GM21367 (cell line): Measurements from ENCODE around the gene TMEM179.
"Not testable (repeated sequence)": the region's sequence is repeated elsewhere in the genome, so short reads cannot be mapped to it uniquely, and the experiment has no call there.

ENCODE experiments used
- ATAC-seq: cut with Tn5 transposase; IDR thresholded peaks from one replicate; pipeline ENCODE4 v1.9.1; 2021; ENCODE audit not compliant: unreplicated experiment

Gene TMEM179

GRCh38 chr14:104604458-104605449 lies at the start of gene TMEM179:
TSS of gene TMEM179 (minus strand) at chr14:104604772. CDS start at chr14:104604741, 31 bp downstream.
- no peak for ATAC-seq

- no peak for ATAC-seq
These were observed 49.5 kb upstream of the TMEM179 start for GRCh38 chr14:104654119-104654518.

GRCh38 chr14:104653130-104653920 lies 48.8 kb upstream of the TMEM179 start:
- not testable (repeated sequence) for ATAC-seq

DNA sequence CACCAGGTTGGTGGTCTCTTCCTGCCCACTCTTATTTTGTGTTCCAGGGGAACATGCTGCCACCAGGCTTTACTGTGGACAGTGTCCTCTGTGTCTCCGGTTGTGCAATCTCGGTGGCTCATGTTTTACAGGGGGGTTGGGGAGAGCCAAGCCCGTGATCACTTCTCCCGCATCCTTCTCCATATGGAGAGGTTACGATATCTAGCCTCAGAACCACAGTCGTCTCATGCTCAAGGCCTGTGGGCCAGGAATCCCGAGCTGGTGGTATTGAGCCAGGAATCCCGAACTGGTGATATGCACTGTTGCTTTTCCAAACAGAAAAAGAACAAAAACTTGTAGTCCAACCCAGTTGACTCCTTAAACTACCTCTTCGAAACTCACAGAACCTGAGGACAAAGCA lies 47.8 kb upstream of the TMEM179 start:
- ATAC-seq = no peak

GRCh38 chr14:104651876-104652260 lies 47.3 kb upstream of the TMEM179 start:
- no peak for ATAC-seq

DNA sequence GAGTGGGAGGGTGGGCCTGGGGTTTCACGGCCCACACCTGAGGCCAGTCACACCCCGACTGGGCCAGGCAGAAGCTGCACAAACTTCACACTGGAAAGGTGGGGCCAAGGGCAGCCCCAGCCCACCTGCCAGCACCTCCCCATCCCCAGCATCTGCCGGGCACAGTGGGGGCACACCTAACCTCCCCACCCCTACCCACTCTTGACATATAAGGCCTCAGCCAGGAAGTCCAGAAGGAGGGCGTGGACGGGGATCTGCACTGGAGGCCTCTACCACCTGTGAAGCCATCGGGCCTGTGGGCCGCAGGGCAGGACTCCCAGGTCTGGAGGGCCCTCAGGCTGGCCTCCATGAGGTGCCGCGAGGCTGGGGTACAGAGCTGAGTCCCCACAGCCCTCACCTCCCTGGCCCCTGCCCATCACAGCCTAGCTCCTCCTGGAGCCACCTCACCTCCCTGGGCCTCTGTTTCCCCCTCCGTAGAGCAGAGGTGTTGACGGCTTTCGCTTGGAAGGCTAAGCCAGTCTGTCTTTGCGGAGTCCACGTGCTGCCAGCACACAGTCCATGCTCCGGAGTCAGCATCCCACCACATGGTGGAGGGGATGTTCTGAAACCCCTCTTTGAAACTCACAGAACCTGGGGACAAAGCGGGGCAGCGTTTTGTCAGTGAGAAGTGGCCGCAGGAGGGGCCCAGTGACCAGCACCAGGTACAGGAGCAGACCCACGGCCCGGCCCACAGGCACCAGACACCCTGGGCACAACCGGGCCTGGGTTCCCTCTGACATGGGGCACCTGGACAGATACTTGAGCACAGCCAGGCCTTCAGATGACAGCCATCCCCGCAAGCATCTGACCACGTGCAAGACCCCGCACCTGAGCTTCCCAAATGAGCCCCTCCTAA lies 46.7 kb upstream of the TMEM179 start:
- ATAC-seq = no peak

DNA sequence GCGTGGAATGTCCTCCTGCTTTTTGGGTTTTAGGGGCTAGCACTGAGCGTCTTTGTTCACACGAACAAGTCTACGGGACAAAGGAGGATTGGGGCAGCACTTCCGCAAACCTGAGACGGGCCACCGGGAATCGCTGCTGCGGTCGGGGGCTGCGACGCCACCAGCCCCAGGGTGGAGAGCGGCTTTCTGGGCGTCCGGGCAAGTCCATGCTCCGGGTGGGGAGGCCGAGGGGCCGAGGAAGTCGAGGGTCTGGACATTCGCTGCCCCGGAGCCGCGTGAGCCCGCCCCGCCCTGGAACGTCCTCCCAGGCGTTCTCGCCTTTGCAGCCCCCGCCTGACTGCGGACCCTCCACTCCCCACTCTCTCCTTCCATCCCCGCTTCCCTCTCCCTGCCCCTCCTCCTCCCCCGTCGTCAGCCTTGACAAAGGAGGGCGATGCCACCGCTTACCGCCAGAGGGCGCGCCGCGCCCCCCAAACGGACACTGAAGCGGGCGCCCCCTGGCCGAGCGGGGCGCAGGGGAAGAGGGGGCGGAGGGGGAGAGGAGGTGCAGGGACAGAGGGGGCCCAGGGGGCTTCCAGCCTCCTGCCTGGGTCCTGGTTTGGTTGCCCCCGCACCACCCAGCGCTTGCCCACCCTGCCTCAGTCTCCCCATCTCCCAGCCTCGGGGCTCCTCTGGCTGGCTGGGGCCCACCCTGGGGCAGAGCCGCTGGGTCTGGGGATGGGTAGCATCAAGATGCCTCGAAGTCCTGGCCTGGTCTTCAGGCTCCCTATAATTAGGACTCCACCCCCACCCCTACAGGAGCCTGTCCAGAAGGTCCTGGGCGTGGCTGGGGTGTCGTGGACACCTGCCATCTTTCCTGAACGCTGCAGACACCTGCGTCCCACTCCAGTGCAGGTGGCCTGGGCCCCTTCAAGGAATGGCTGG lies 45.7 kb upstream of the TMEM179 start:
- no peak for ATAC-seq

GRCh38 chr14:104647467-104648043 lies 43.0 kb upstream of the TMEM179 start:
- no peak for ATAC-seq

GRCh38 chr14:104644656-104645378 lies 40.2 kb upstream of the TMEM179 start:
- no peak for ATAC-seq

DNA sequence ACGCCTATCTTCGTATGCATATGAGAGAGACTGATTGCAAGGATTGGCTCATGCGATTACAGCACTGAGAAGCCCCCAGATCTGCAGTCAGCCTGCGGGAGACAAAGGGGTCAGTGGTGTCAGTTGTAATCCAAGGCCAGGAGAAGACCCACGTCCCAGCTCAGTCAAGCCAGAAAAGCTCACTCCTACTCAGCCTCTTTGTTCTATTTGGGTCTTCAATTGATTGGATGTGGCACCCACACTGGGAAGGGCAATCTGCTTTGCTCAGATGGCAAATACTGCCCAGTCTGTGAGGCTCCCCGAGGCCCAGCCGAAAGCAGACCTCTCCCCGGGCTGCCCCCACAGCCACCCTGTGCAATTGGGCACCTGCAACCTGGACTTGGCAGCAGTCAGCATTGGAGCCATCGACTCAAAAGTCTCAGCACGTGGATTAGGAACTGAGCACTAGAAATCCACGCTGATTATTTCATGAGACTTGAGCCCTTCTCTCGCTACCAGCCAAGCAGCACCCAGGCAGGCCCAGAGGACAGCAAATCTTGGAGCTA lies 39.6 kb upstream of the TMEM179 start:
- ATAC-seq = no peak

- ATAC-seq = no peak
These were observed 38.7 kb upstream of the TMEM179 start for GRCh38 chr14:104643306-104643705.

GRCh38 chr14:104642540-104642868 lies 37.9 kb upstream of the TMEM179 start:
- ATAC-seq = no peak

- ATAC-seq = no peak
These were observed 37.4 kb upstream of the TMEM179 start for GRCh38 chr14:104641753-104642539.

DNA sequence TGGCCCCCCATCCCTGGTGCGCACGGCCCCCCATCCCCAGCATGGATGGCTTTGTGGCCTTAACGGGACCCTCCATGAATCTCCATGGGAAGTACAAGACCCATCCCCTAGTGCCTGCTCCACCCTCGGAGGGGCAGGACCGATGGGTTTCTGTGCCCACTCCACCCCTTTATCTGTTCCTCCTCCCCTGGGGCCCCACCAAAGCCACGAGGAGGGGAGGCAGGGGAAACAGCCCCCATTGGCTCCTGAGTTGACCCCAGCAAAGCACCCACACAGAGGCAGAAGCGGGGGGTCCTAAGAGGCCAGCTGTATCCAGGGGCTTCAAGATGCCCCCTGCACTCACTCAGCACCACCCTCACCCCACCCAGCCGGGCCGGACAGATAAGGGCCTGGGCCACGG lies 36.1 kb upstream of the TMEM179 start:
- no peak for ATAC-seq

- ATAC-seq = no peak
These were observed 35.4 kb upstream of the TMEM179 start for GRCh38 chr14:104639885-104640548.

DNA sequence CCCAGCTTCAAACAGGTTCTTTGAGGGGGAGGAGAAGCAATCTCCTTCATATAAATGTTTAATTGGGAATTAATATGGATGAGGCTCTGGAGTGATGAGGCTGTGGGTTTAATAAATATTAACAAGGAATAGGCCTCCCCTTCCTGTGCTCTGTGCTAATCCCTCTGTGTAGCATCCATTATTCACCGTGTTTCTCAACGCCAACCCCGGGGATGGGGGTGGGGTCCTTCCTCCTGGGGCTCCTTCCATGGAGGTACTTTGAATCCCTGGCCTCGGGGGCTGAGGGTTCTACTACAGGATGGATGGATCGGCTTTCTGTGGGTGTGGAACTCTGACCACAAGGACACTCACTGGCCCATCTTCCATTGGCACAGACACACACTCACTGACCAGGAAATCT lies 34.9 kb upstream of the TMEM179 start:
- ATAC-seq = no peak

GRCh38 chr14:104638927-104639450 lies 34.4 kb upstream of the TMEM179 start:
- ATAC-seq = no peak
